Measurements from ENCODE around the gene FKBP14. TPM values are rescaled to one million over a fixed set of nuclear protein-coding genes. Genes with fewer than 3 reads are reported as not detected.

The FKBP14 gene
- total RNA-seq, 1 donor from 2014 or later = 11.7 TPM

GRCh38 chr7:29972315-29972669 lies 54.2 kb downstream of the FKBP14 start:
- H3K9me3 ChIP-seq = no peaks in the 10 kb centered on the region
- no peaks in the 10 kb centered on the region for H3K36me3 ChIP-seq
- H3K27me3 ChIP-seq (ENCODE audit: low read depth) = no peaks in the 10 kb centered on the region
- TF ChIP-seq CTCF (IDR thresholded peaks at IDR 0.05) = no peak
- peaks cover 12% of the 10 kb centered on the region for H3K4me1 ChIP-seq
- intact Hi-C loops (cut with DNase I) = no loop called here
- DNase-seq (no peak), ATAC-seq (no peak)
- no peak overlapping the region for H3K4me3 ChIP-seq
- no peak overlapping the region for H3K27ac ChIP-seq

- no peak overlapping the region for H3K27ac ChIP-seq
- no peaks in the 10 kb centered on the region for H3K9me3 ChIP-seq
- H3K4me3 ChIP-seq = no peak overlapping the region
- no peaks in the 10 kb centered on the region for H3K36me3 ChIP-seq
- no peak for DNase-seq
- peaks cover 9% of the 10 kb centered on the region for H3K4me1 ChIP-seq
- TF ChIP-seq CTCF (IDR thresholded peaks at IDR 0.05) = no peak
- no peaks in the 10 kb centered on the region for H3K27me3 ChIP-seq (ENCODE audit: low read depth)
- intact Hi-C loops (cut with DNase I) = no loop called here
- no peak for ATAC-seq
These were observed 54.8 kb downstream of the FKBP14 start for GRCh38 chr7:29971566-29972314.

- ATAC-seq (no peak), DNase-seq (no peak)
- Histone ChIP-seq H3K27ac (no peak overlapping the region), H3K36me3 (no peaks in the 10 kb centered on the region), H3K9me3 (no peaks in the 10 kb centered on the region), H3K4me3 (no peak overlapping the region), H3K27me3 (ENCODE audit: low read depth) (no peaks in the 10 kb centered on the region), H3K4me1 (peaks cover 5% of the 10 kb centered on the region)
- TF ChIP-seq CTCF (IDR thresholded peaks at IDR 0.05) = no peak
- intact Hi-C loops (cut with DNase I) = no loop called here
These were observed 56.3 kb downstream of the FKBP14 start for GRCh38 chr7:29970158-29970557.

GRCh38 chr7:29969738-29970137 lies 56.8 kb downstream of the FKBP14 start:
- no peaks in the 10 kb centered on the region for H3K9me3 ChIP-seq
- H3K4me1 ChIP-seq = peaks cover 5% of the 10 kb centered on the region
- no peak for DNase-seq
- H3K27me3 ChIP-seq (ENCODE audit: low read depth) = no peaks in the 10 kb centered on the region
- no peaks in the 10 kb centered on the region for H3K36me3 ChIP-seq
- intact Hi-C loops (cut with DNase I) = no loop called here
- ATAC-seq = no peak
- H3K27ac ChIP-seq = no peak overlapping the region
- TF ChIP-seq CTCF (IDR thresholded peaks at IDR 0.05) = no peak
- no peak overlapping the region for H3K4me3 ChIP-seq

- DNase-seq = no peak
- TF ChIP-seq CTCF (IDR thresholded peaks at IDR 0.05) = no peak
- ATAC-seq = no peak
- no peaks in the 10 kb centered on the region for H3K9me3 ChIP-seq
- no peak overlapping the region for H3K4me3 ChIP-seq
- H3K27ac ChIP-seq = no peak overlapping the region
- no peaks in the 10 kb centered on the region for H3K27me3 ChIP-seq (ENCODE audit: low read depth)
- intact Hi-C loops (cut with DNase I) = no loop called here
- H3K4me1 ChIP-seq = peaks cover 5% of the 10 kb centered on the region
- H3K36me3 ChIP-seq = no peaks in the 10 kb centered on the region
These were observed 57.7 kb downstream of the FKBP14 start for GRCh38 chr7:29968683-29969395.

Data from lower lobe of right lung (tissue), 2 donors.